Calu3 (cell line): ENCODE results near the gene SSNA1. TPM values are rescaled to one million over a fixed set of nuclear protein-coding genes. Genes with fewer than 3 reads are reported as not detected.

ENCODE experiments used
- BruUV-seq: library from RNA; stranded (reverse); fragments of 400-500 nt; replicated peaks from 2 replicates; lab custom pipeline; 2021; lab: Mats Ljungman, UMichigan
- CTCF ChIA-PET: fragments of 300-600 bp; sonication (Branson Sonifier 250); formaldehyde crosslinking; loops from one replicate; lab custom pipeline; 2022; ENCODE audit warnings: antibody characterized with exemption; lab: Charles Lee
- DNase-seq: peaks from one replicate; pipeline ENCODE4 v3.0.0; 2022
- H3K27ac Mint-ChIP-seq: one replicate; pipeline ENCODE4 v1.8.0; 2022; ENCODE audit warnings: mixed read lengths; ENCODE audit not compliant: unreplicated experiment
- H3K27me3 Mint-ChIP-seq: one replicate; pipeline ENCODE4 v1.8.0; 2022; ENCODE audit warnings: mixed read lengths; ENCODE audit not compliant: unreplicated experiment
- H3K36me3 Mint-ChIP-seq: one replicate; pipeline ENCODE4 v1.8.0; 2022; ENCODE audit warnings: mild to moderate bottlenecking, moderate library complexity, mixed read lengths; ENCODE audit not compliant: insufficient read depth, unreplicated experiment
- H3K4me1 Mint-ChIP-seq: one replicate; pipeline ENCODE4 v1.8.0; 2022; ENCODE audit warnings: mild to moderate bottlenecking, low read depth, mixed read lengths; ENCODE audit not compliant: unreplicated experiment
- H3K4me3 Mint-ChIP-seq: one replicate; pipeline ENCODE4 v1.8.0; 2022; ENCODE audit warnings: mild to moderate bottlenecking, low read depth, moderate library complexity, mixed read lengths; ENCODE audit not compliant: unreplicated experiment
- H3K9me3 Mint-ChIP-seq: one replicate; pipeline ENCODE4 v1.8.0; 2022; ENCODE audit warnings: low read depth, mixed read lengths; ENCODE audit not compliant: unreplicated experiment
- CTCF ChIP-seq: fragments of 200-600 bp; IDR thresholded peaks from one replicate; pipeline ENCODE4 v1.8.0; 2022; ENCODE audit warnings: antibody characterized with exemption; ENCODE audit not compliant: unreplicated experiment
- intact Hi-C: fragments of 100-400 bp; cut with micrococcal nuclease; formaldehyde crosslinking; loops from one replicate; pipeline ENCODE4 v1.10.0; 2022; ENCODE audit not compliant: unreplicated experiment
- total RNA-seq: library from RNA; stranded (reverse); gene quantifications from 2 replicates; pipeline ENCODE4 v1.2.3, GENCODE V29; 2022

The SSNA1 gene
- total RNA-seq, 1 experiment from 2014 or later = 41.9 TPM

GRCh38 chr9:137226338-137227053 is 38.0 kb downstream of the SSNA1 start:
- Mint-ChIP-seq H3K36me3 (peaks cover 30% of the 10 kb centered on the region), H3K4me1 (peaks cover 19% of the 10 kb centered on the region), H3K27me3 (no peaks in the 10 kb centered on the region), H3K4me3 (peak overlapping the region; percentile 72), H3K9me3 (no peaks in the 10 kb centered on the region), H3K27ac (peak overlapping the region; percentile 95)
- BruUV-seq = no TSS peak
- TF ChIP-seq CTCF = no peak
- intact Hi-C loops = loop anchor here (2.0 to 5.0 kb wide), 2 partner anchors 49 to 110 kb away; no protein-coding TSS in a partner anchor
- DNase-seq = peak; percentile 63
- CTCF ChIA-PET = interaction anchor here (0.5 to 2.4 kb wide), 6 partner anchors 10 to 99 kb away, joined by 4 to 11 read pairs (median 6); partner anchors contain the start of genes ANAPC2 and SSNA1

- H3K4me3 Mint-ChIP-seq = peak within 1 kb of the TSS; percentile 72
- H3K9me3 Mint-ChIP-seq = no peaks in the 10 kb centered on the region
- intact Hi-C loops = loop anchor here (2.0 to 5.0 kb wide), 2 partner anchors 50 to 110 kb away; no protein-coding TSS in a partner anchor
- H3K27me3 Mint-ChIP-seq = no peaks in the 10 kb centered on the region
- H3K36me3 Mint-ChIP-seq = peaks cover 30% of the 10 kb centered on the region
- BruUV-seq = no TSS peak
- TF ChIP-seq CTCF = peak; percentile 77
- CTCF ChIA-PET = interaction anchor here (0.5 to 2.4 kb wide), 13 partner anchors 9 to 107 kb away, joined by 3 to 11 read pairs (median 4); partner anchors contain the start of genes ANAPC2 and SSNA1
- peaks cover 19% of the 10 kb centered on the region for H3K4me1 Mint-ChIP-seq
- peak; percentile 92 for DNase-seq
- peak within 1 kb of the TSS; percentile 95 for H3K27ac Mint-ChIP-seq
These were observed 38.8 kb downstream of the SSNA1 start, which contains the start of gene RNF224 for GRCh38 chr9:137227054-137227852. TSS of gene RNF224 (plus strand) at chr9:137227502. CDS start at chr9:137228336, 834 bp downstream.

GRCh38 chr9:137227853-137228505 is 39.5 kb downstream of the SSNA1 start:
- Mint-ChIP-seq H3K4me3 (peak overlapping the region; percentile 72), H3K36me3 (peaks cover 27% of the 10 kb centered on the region), H3K27me3 (no peaks in the 10 kb centered on the region), H3K9me3 (no peaks in the 10 kb centered on the region), H3K4me1 (peaks cover 19% of the 10 kb centered on the region), H3K27ac (peak overlapping the region; percentile 95)
- CTCF ChIA-PET = interaction anchor here (0.6 to 2.4 kb wide), 11 partner anchors 9 to 108 kb away, joined by 3 to 11 read pairs (median 4); partner anchors contain the start of genes ANAPC2 and SSNA1
- TF ChIP-seq CTCF = no peak
- intact Hi-C loops = loop anchor here (2.0 to 5.0 kb wide), 2 partner anchors 51 to 111 kb away; no protein-coding TSS in a partner anchor
- BruUV-seq = no TSS peak
- no peak for DNase-seq

- Mint-ChIP-seq H3K36me3 (peaks cover 21% of the 10 kb centered on the region), H3K4me1 (peaks cover 19% of the 10 kb centered on the region), H3K9me3 (no peaks in the 10 kb centered on the region), H3K27ac (no peak overlapping the region), H3K27me3 (no peaks in the 10 kb centered on the region), H3K4me3 (no peak overlapping the region)
- BruUV-seq = no TSS peak
- no peak for DNase-seq
- CTCF ChIA-PET = interaction anchor here (0.6 to 2.4 kb wide), 3 partner anchors 8 to 39 kb away, joined by 3 to 7 read pairs (median 3); no protein-coding TSS in a partner anchor
- intact Hi-C loops = loop anchor here (5.0 kb wide), 1 partner anchor 51 kb away; no protein-coding TSS in a partner anchor
- TF ChIP-seq CTCF = no peak
These were observed 40.1 kb downstream of the SSNA1 start for GRCh38 chr9:137228506-137228967.
